Stimulated activated naive CD8-positive, alpha-beta T cell treated with anti-CD3 and anti-CD28 coated beads, Interleukin-15, amount 100 ng/mL, for 72 hours (primary cell): ENCODE measurements around the gene SMARCA2.

ENCODE experiments used
- ATAC-seq: fragments of 150-1000 bp; cut with Tn5 transposase; 2 replicates; pipeline ENCODE4 v1.10.0; 2021; ENCODE audit warnings: mild to moderate bottlenecking, moderate library complexity
- DNase-seq, 2 donors: peaks; one replicate each; pipeline ENCODE4 v3.0.0; 2021 to 2022
- H3K27ac Mint-ChIP-seq, 2 donors: one replicate each; pipeline ENCODE4 v1.8.0; 2022; ENCODE audit warnings: mild to moderate bottlenecking in 2 of 2, mixed read lengths in 2 of 2, moderate library complexity in 2 of 2
- H3K27me3 Mint-ChIP-seq: one replicate; pipeline ENCODE4 v1.8.0; 2022; ENCODE audit warnings: mixed read lengths
- H3K4me1 Mint-ChIP-seq: one replicate; pipeline ENCODE4 v1.8.0; 2022; ENCODE audit warnings: mild to moderate bottlenecking, mixed read lengths
- H3K4me3 Mint-ChIP-seq, 2 donors: one replicate each; pipeline ENCODE4 v1.8.0; 2022; ENCODE audit warnings: mild to moderate bottlenecking in 2 of 2, mixed read lengths in 2 of 2, moderate library complexity in 1 of 2
- H3K9me3 Mint-ChIP-seq, 2 donors: one replicate each; pipeline ENCODE4 v1.8.0; 2022; ENCODE audit warnings: mixed read lengths in 2 of 2

SMARCA2 gene

GRCh38 chr9:2014696-2015580 lies at the start of gene SMARCA2:
TSS of gene SMARCA2 (plus strand) at chr9:2015347. CDS start at chr9:2029023, 13,676 bp downstream.
- Mint-ChIP-seq H3K9me3 (no peaks in the 10 kb centered on the region), H3K4me1 (peaks cover 53% of the 10 kb centered on the region), H3K4me3 (peak within 1 kb of the TSS; percentile 92 to 97), H3K27me3 (no peaks in the 10 kb centered on the region), H3K27ac (peak within 1 kb of the TSS; percentile 99)
- ATAC-seq (peak; percentile 86), DNase-seq (peak; percentile 96 to 97)

- ATAC-seq: no peak
- H3K9me3 Mint-ChIP-seq: peaks cover 0 to 6% of the 10 kb centered on the region in 2 donors
- H3K4me1 Mint-ChIP-seq: no peaks in the 10 kb centered on the region
- H3K4me3 Mint-ChIP-seq: no peak overlapping the region
- no peak for DNase-seq
- H3K27me3 Mint-ChIP-seq: no peaks in the 10 kb centered on the region
- no peak overlapping the region for H3K27ac Mint-ChIP-seq
These were observed 48.3 kb upstream of the SMARCA2 start for GRCh38 chr9:1966725-1967366.

- ATAC-seq (no peak), DNase-seq (no peak)
- H3K4me1 Mint-ChIP-seq: no peaks in the 10 kb centered on the region
- H3K27me3 Mint-ChIP-seq: no peaks in the 10 kb centered on the region
- H3K9me3 Mint-ChIP-seq: peaks cover 0 to 19% of the 10 kb centered on the region in 2 donors
- no peak overlapping the region for H3K27ac Mint-ChIP-seq
- no peak overlapping the region for H3K4me3 Mint-ChIP-seq
These were observed 46.0 kb upstream of the SMARCA2 start for GRCh38 chr9:1969160-1969559.

DNA sequence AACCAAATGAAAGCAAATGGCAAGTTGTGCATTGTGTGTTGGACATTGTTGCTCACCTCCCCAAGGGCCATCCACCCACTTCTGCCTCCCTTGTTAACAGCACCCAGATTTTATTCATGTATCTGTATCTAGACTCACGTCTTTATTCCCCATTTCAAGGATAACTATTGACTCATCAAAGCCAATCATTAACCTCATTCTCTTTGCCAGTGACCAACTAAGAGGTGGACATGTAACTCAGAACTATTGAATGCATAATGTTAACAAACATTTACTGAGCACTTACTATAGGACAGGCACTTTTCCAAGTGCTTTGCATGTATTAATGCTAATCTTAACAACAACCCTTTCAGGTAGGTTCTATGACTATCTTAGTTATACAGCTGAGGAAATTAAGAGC lies 45.2 kb upstream of the SMARCA2 start:
- ATAC-seq: no peak

GRCh38 chr9:1972672-1973071 lies 42.5 kb upstream of the SMARCA2 start:
- H3K27ac Mint-ChIP-seq: no peak overlapping the region
- DNase-seq (no peak), ATAC-seq (no peak)
- H3K4me1 Mint-ChIP-seq: no peaks in the 10 kb centered on the region
- H3K9me3 Mint-ChIP-seq: peaks cover 0 to 19% of the 10 kb centered on the region in 2 donors
- no peak overlapping the region for H3K4me3 Mint-ChIP-seq
- H3K27me3 Mint-ChIP-seq: no peaks in the 10 kb centered on the region

More for the DNA sequence above, 45.2 kb upstream of the SMARCA2 start:
- Mint-ChIP-seq H3K27me3 (no peaks in the 10 kb centered on the region), H3K9me3 (peaks cover 0 to 19% of the 10 kb centered on the region in 2 donors), H3K4me1 (no peaks in the 10 kb centered on the region), H3K4me3 (no peak overlapping the region), H3K27ac (no peak overlapping the region)
- DNase-seq: no peak

DNA sequence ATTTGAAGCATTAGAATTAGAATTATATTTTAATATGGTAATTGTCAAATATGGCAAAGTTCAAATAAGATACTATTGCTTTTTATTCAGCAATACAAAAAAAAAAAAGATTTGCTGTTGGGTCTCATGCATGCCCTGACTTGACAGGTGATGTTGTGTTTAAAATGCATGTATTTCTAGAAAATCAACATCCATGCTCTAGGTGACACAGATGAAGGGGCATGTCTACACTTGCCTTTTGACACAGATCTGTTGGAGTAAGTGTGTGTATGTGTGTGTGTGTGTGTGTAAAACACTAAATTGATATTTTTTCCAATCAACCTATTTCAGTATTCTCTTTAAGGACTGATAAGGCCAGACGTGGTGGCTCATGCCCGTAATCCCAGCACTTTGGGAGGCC lies 38.1 kb upstream of the SMARCA2 start:
- H3K27me3 Mint-ChIP-seq: no peaks in the 10 kb centered on the region
- H3K4me1 Mint-ChIP-seq: no peaks in the 10 kb centered on the region
- no peak overlapping the region for H3K27ac Mint-ChIP-seq
- DNase-seq: no peak
- peaks cover 0 to 13% of the 10 kb centered on the region in 2 donors for H3K9me3 Mint-ChIP-seq
- H3K4me3 Mint-ChIP-seq: no peak overlapping the region
- no peak for ATAC-seq

DNA sequence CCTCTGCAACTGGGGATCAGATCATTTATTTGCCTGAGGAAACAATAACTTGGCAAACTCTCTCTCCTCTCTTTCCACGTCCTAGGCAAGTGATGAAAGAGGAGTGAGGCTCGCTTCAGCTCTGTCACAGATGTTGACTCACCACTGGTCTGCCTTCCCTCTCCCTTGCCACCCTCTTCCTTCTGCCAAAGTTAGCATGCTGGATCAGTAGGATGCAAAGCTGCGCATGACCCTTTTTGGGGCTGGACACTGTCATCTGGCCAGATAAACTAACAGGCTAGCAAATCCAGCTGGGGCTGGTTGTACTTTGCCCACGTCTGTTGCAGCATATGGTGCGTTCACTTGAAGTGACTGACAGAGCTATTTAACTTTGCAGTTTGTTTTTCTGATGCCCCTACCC lies 36.2 kb upstream of the SMARCA2 start:
- H3K27ac Mint-ChIP-seq: no peak overlapping the region

DNA sequence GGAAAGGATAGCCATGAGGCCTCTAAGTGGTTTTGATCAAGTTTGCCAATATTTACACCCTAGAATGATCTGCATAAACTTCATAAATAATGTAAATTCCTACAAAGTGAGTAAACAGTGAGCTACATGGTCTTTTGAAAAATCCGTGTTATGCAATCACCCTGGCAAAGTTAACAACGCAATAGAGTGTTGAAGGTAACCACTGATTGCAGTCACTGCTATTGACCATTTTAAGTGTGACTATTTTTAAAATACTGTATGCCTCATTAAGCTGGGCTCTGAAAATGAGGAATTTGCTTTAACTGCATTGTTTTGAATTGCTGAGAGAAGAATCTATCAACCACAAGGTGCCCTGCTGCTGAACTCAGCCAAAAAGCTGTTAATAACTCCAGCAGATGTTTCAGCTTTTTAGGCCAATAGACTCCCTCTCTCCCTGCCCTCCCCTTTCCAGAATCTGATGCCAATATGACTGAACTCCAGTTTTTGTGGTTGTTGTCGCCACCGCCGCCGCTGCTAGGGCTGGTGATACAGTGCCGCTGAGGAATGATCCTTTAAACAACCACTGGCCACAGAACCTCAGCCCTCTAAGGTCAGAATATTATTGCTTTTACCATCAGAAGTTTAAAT lies 35.3 kb upstream of the SMARCA2 start:
- H3K9me3 Mint-ChIP-seq: no peaks in the 10 kb centered on the region
- H3K4me3 Mint-ChIP-seq: no peak overlapping the region
- H3K4me1 Mint-ChIP-seq: no peaks in the 10 kb centered on the region
- no peaks in the 10 kb centered on the region for H3K27me3 Mint-ChIP-seq
- ATAC-seq (no peak), DNase-seq (no peak)
- no peak overlapping the region for H3K27ac Mint-ChIP-seq

More for the DNA sequence above, 36.2 kb upstream of the SMARCA2 start:
- Mint-ChIP-seq H3K27me3 (no peaks in the 10 kb centered on the region), H3K4me3 (no peak overlapping the region), H3K4me1 (no peaks in the 10 kb centered on the region), H3K9me3 (no peaks in the 10 kb centered on the region)
- DNase-seq (no peak), ATAC-seq (no peak)

DNA sequence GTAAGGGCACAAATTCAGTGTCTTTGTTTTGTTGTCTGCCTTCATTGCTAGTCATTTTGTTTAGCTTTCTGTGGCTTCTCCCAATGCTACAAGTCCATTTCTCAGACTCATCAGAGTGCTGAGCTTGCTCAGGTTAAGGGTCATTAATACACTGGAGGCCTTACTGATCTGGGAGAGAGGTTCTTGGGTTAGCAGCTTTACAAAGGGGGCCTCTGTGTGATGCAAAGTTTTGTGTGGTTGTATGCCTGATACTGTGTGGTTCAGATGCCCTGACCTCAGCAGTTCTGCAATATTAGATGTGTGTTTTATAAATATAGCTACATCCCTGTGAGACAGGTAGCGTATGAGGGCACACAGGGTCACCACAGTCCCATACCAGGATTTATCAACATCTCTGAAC lies 34.8 kb upstream of the SMARCA2 start:
- ATAC-seq (no peak), DNase-seq (no peak)
- Mint-ChIP-seq H3K27ac (no peak overlapping the region), H3K4me3 (no peak overlapping the region), H3K27me3 (no peaks in the 10 kb centered on the region), H3K4me1 (no peaks in the 10 kb centered on the region), H3K9me3 (no peaks in the 10 kb centered on the region)

DNA sequence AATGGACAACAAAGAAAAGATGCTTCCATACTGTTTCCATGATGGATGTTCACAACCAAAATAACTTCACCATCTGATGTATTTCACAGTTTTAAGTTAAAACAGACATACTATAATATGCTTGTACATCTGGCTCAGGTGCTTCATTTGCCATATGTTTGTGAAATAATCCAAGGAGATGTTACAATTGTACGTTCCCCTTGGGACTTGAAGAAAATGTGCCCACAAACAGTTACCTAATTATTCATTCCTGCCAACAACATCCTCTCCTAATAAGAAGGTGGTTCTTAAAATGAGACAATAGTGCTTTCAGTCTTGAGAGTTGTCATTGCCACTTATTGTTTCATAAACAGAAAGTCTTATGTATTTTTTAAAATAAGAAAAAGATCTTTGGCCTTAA lies 33.1 kb upstream of the SMARCA2 start:
- H3K4me1 Mint-ChIP-seq: no peaks in the 10 kb centered on the region
- no peak for ATAC-seq

GRCh38 chr9:1986341-1986740 lies 28.8 kb upstream of the SMARCA2 start:
- H3K4me3 Mint-ChIP-seq: no peak overlapping the region
- H3K27me3 Mint-ChIP-seq: no peaks in the 10 kb centered on the region
- no peak overlapping the region for H3K27ac Mint-ChIP-seq
- H3K9me3 Mint-ChIP-seq: no peaks in the 10 kb centered on the region
- DNase-seq (no peak), ATAC-seq (no peak)
- H3K4me1 Mint-ChIP-seq: no peaks in the 10 kb centered on the region

More for the DNA sequence above, 33.1 kb upstream of the SMARCA2 start:
- Mint-ChIP-seq H3K27ac (no peak overlapping the region), H3K9me3 (no peaks in the 10 kb centered on the region), H3K27me3 (no peaks in the 10 kb centered on the region), H3K4me3 (no peak overlapping the region)
- DNase-seq: no peak

DNA sequence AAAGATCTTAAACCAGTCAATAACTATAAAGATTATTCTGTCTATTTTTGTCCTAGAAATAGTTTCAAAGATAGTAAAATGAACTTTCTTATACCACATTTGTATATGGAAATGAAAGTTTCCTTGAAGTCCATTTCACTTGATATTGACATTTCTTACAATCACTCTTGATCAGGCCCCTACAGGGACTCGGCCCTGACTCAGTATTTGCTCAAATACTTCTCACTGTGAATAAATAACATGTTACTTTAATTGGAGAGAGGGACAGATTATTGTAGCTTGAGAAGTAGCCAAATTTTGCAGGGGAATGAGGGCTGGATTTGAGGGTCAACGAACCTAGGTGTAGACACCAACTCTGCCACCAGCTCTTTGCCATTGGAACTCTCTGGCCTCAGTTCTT lies 25.6 kb upstream of the SMARCA2 start:
- ATAC-seq: no peak
- Mint-ChIP-seq H3K4me1 (no peaks in the 10 kb centered on the region), H3K9me3 (no peaks in the 10 kb centered on the region), H3K4me3 (no peak overlapping the region), H3K27ac (no peak overlapping the region), H3K27me3 (no peaks in the 10 kb centered on the region)
- no peak for DNase-seq

- ATAC-seq: no peak
- no peak overlapping the region for H3K4me3 Mint-ChIP-seq
- H3K4me1 Mint-ChIP-seq: no peaks in the 10 kb centered on the region
- H3K9me3 Mint-ChIP-seq: no peaks in the 10 kb centered on the region
- H3K27ac Mint-ChIP-seq: no peak overlapping the region
- H3K27me3 Mint-ChIP-seq: no peaks in the 10 kb centered on the region
- DNase-seq: no peak
These were observed 21.0 kb upstream of the SMARCA2 start for GRCh38 chr9:1994180-1994579.

DNA sequence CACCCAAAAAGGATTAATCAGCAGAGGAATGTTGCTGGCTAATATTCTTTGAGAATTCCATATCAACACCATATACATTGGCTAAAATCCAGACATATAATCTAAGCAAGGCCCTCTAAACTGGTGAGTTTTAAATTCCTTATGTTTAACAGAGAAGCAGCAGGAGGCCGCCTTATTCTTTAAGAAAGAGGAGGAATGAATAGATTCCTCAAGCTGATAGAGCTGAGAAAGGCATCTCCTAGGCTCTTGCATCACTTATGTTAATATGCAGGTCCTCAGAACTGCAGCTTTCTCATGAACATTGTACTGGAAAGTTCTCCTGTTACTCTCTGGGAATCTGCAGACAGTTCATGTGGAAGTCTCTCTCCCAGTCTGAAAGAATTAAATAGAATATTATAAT lies 20.1 kb upstream of the SMARCA2 start:
- peaks cover 0 to under 1% of the 10 kb centered on the region in 2 donors for H3K9me3 Mint-ChIP-seq
- ATAC-seq: no peak

GRCh38 chr9:1996156-1996555 lies 19.0 kb upstream of the SMARCA2 start:
- ATAC-seq (no peak), DNase-seq (no peak)
- Mint-ChIP-seq H3K4me1 (no peaks in the 10 kb centered on the region), H3K4me3 (no peak overlapping the region), H3K27me3 (no peaks in the 10 kb centered on the region), H3K27ac (no peak overlapping the region), H3K9me3 (peaks cover 5% of the 10 kb centered on the region in 2 donors)

More for the DNA sequence above, 20.1 kb upstream of the SMARCA2 start:
- H3K27me3 Mint-ChIP-seq: no peaks in the 10 kb centered on the region
- no peak overlapping the region for H3K27ac Mint-ChIP-seq
- DNase-seq: no peak
- no peaks in the 10 kb centered on the region for H3K4me1 Mint-ChIP-seq
- no peak overlapping the region for H3K4me3 Mint-ChIP-seq

DNA sequence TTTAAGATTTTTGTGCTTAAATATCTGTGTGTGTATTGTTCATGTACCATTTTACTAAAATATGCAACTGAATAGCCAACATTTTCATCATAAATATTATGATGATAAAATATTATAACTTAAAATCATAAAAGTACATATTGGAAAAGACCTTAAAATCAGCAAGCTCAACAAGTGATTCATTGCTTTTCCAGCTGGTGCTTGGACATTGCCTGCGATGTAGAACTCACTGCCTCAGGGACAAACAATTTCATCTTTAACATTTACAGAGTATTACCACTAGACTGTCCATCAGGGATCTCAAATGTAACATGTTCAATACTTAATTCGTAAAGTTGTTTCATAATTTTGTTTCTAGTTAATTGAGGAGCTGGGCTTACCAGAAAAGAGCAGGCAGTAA lies 17.5 kb upstream of the SMARCA2 start:
- H3K4me3 Mint-ChIP-seq: no peak overlapping the region

More for the DNA sequence above, 17.5 kb upstream of the SMARCA2 start:
- H3K4me1 Mint-ChIP-seq: no peaks in the 10 kb centered on the region
- DNase-seq (no peak), ATAC-seq (no peak)
- H3K27me3 Mint-ChIP-seq: no peaks in the 10 kb centered on the region
- peaks cover 5% of the 10 kb centered on the region in 2 donors for H3K9me3 Mint-ChIP-seq
- H3K27ac Mint-ChIP-seq: no peak overlapping the region
